GM12892 (cell line): ENCODE measurements around the gene LHFPL3.

Source experiments
- POLR2A ChIP-seq: IDR thresholded peaks from 2 replicates; pipeline ENCODE4 v1.6.1; 2011; ENCODE audit warnings: low read depth, low read length, control low read depth
- POLR2AphosphoS5 ChIP-seq: IDR thresholded peaks from 2 replicates; pipeline ENCODE4 v1.6.1; 2011; ENCODE audit warnings: low read depth, low read length, control low read depth
- TAF1 ChIP-seq: IDR thresholded peaks from 2 replicates; pipeline ENCODE4 v1.6.1; 2011; ENCODE audit warnings: low read depth, mild to moderate bottlenecking, control low read depth, low read length, borderline replicate concordance

- TF ChIP-seq TAF1 (no peak), POLR2AphosphoS5 (no peak), POLR2A (no peak)
Observed at GRCh38 chr7:104794154-104794553, 465.8 kb downstream of the LHFPL3 start.
